Hepatocyte (in vitro differentiated cells): ENCODE results near the gene RHEX. TPM values are rescaled to one million over a fixed set of nuclear protein-coding genes. Genes with fewer than 3 reads are reported as not detected.

Experiments used
- DNase-seq: peaks from one replicate; pipeline ENCODE4 v3.0.0-alpha.2; 2016; ENCODE audit warnings: low spot score
- H2AFZ ChIP-seq: fragments of 200-600 bp; sonication (generic); 2 replicates; pipeline ENCODE4 v1.6.0; 2016; ENCODE audit warnings: antibody characterized with exemption, mild to moderate bottlenecking
- H3K27ac ChIP-seq: fragments of 200-600 bp; sonication (generic); 2 replicates; pipeline ENCODE4 v1.5.1; 2016; ENCODE audit warnings: mild to moderate bottlenecking
- H3K27me3 ChIP-seq: fragments of 200-600 bp; sonication (generic); 2 replicates; pipeline ENCODE4 v1.6.1; 2016
- H3K36me3 ChIP-seq: fragments of 200-600 bp; sonication (generic); replicated peaks from 2 replicates; pipeline ENCODE4 v1.5.1; 2016; ENCODE audit warnings: low read depth; ENCODE audit not compliant: insufficient read depth
- H3K4me1 ChIP-seq: fragments of 200-600 bp; sonication (generic); 2 replicates; pipeline ENCODE4 v1.5.1; 2016; ENCODE audit warnings: mild to moderate bottlenecking, moderate library complexity; ENCODE audit not compliant: insufficient read depth
- H3K4me2 ChIP-seq: fragments of 200-600 bp; sonication (generic); 2 replicates; pipeline ENCODE4 v1.6.0; 2016
- H3K4me3 ChIP-seq: fragments of 200-600 bp; sonication (generic); 2 replicates; pipeline ENCODE4 v1.5.1; 2016; ENCODE audit warnings: mild to moderate bottlenecking
- H3K79me2 ChIP-seq: fragments of 200-600 bp; sonication (generic); 2 replicates; pipeline ENCODE4 v1.6.0; 2017; ENCODE audit warnings: mild to moderate bottlenecking
- H3K9me2 ChIP-seq: fragments of 200-600 bp; sonication (generic); replicated peaks from 2 replicates; pipeline ENCODE4 v1.6.0; 2017; ENCODE audit warnings: mild to moderate bottlenecking; ENCODE audit not compliant: insufficient read depth
- H3K9me3 ChIP-seq: fragments of 200-600 bp; sonication (generic); 2 replicates; pipeline ENCODE4 v1.5.1; 2016; ENCODE audit warnings: low read depth, mild to moderate bottlenecking
- H4K20me1 ChIP-seq: fragments of 200-600 bp; sonication (generic); 2 replicates; pipeline ENCODE4 v1.6.0; 2016; ENCODE audit warnings: mild to moderate bottlenecking; ENCODE audit not compliant: insufficient read depth, poor library complexity, severe bottlenecking
- CTCF ChIP-seq: fragments of 200-600 bp; sonication (generic); IDR thresholded peaks from 2 replicates; pipeline ENCODE4 v1.5.1; 2016; ENCODE audit warnings: antibody characterized with exemption, mild to moderate bottlenecking; ENCODE audit not compliant: poor library complexity
- EZH2 ChIP-seq: fragments of 200-600 bp; sonication (generic); IDR thresholded peaks from 2 replicates; pipeline ENCODE4 v1.6.1; 2016; ENCODE audit warnings: antibody characterized with exemption, mild to moderate bottlenecking, borderline replicate concordance
- EZH2phosphoT487 ChIP-seq: fragments of 200-600 bp; sonication (generic); IDR thresholded peaks from one replicate; pipeline ENCODE4 v1.6.1; 2018; ENCODE audit warnings: antibody characterized with exemption, mild to moderate bottlenecking, low read depth, moderate library complexity; ENCODE audit not compliant: unreplicated experiment, severe bottlenecking
- WGBS: methylation state at CpG from one replicate; pipeline ENCODE4 v1.1.6; 2016; ENCODE audit warnings: low lambda C conversion rate; ENCODE audit errors: missing lambda C conversion rate; 5-methylcytosine and 5-hydroxymethylcytosine counted together
- polyA plus RNA-seq: library from polyadenylated mRNA; unstranded; fragments of >200 nt; fragmentation: Nextera tagmentation; extraction: Ambion mirVana; gene quantifications from 2 replicates; pipeline ENCODE4 v1.2.1, GENCODE V29; 2016
- total RNA-seq: library from RNA; depleted of rRNA; stranded (reverse); fragments of >200 nt; gene quantifications from 2 replicates; pipeline ENCODE4 v1.2.3, GENCODE V29; 2014

The RHEX gene
- total and polyA plus RNA-seq, 2 experiments from 2014 or later = 0.51 TPM; not detected in 1

GRCh38 chr1:206070627-206071304 lies 17.8 kb downstream of the RHEX start:
- no peak overlapping the region for H3K4me2 ChIP-seq
- no peaks in the 10 kb centered on the region for H3K9me2 ChIP-seq
- H3K27me3 ChIP-seq = no peaks in the 10 kb centered on the region
- H4K20me1 ChIP-seq = no peaks in the 10 kb centered on the region
- H3K36me3 ChIP-seq = no peaks in the 10 kb centered on the region
- H3K79me2 ChIP-seq = no peaks in the 10 kb centered on the region
- no peaks in the 10 kb centered on the region for H3K9me3 ChIP-seq
- DNase-seq = no peak
- 94% methylated on average over 9 of the region's 9 CpGs for WGBS
- H2AFZ ChIP-seq = no peak overlapping the region
- H3K27ac ChIP-seq = no peak overlapping the region
- no peak overlapping the region for H3K4me3 ChIP-seq
- peaks cover 5% of the 10 kb centered on the region for H3K4me1 ChIP-seq
- TF ChIP-seq CTCF = no peak
- TF ChIP-seq EZH2 = no peak
- no peak for TF ChIP-seq EZH2phosphoT487

DNA sequence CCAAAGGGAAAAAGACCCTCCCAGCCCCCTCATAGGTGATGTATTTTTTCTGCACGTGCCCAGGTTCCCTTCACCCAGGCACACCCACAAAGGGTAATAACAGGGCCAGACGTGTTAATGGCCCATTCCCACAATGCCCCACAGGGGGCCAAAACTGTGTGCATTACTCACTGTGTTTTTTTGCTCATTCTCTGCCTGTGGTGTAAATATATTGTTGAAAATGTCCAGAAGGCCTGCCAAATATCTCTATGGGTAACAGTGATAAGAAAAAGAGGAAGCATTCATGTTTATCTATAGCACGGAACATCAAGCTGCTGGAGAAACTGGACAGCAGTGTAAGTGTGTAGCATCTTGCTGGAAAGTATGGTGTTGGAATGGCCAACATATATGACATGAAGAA lies 21.9 kb downstream of the RHEX start:
- TF ChIP-seq CTCF (no peak), EZH2 (no peak), EZH2phosphoT487 (no peak)
- no peaks in the 10 kb centered on the region for H3K9me2 ChIP-seq
- H3K79me2 ChIP-seq = no peaks in the 10 kb centered on the region
- no peak for DNase-seq
- no peaks in the 10 kb centered on the region for H3K9me3 ChIP-seq
- no peaks in the 10 kb centered on the region for H3K27me3 ChIP-seq
- no peak overlapping the region for H2AFZ ChIP-seq
- no peaks in the 10 kb centered on the region for H3K4me1 ChIP-seq
- no peaks in the 10 kb centered on the region for H3K36me3 ChIP-seq
- no peaks in the 10 kb centered on the region for H4K20me1 ChIP-seq
- H3K4me2 ChIP-seq = no peak overlapping the region
- H3K27ac ChIP-seq = no peak overlapping the region
- no peak overlapping the region for H3K4me3 ChIP-seq
- WGBS = 40% methylated on average over 3 of the region's 3 CpGs

DNA sequence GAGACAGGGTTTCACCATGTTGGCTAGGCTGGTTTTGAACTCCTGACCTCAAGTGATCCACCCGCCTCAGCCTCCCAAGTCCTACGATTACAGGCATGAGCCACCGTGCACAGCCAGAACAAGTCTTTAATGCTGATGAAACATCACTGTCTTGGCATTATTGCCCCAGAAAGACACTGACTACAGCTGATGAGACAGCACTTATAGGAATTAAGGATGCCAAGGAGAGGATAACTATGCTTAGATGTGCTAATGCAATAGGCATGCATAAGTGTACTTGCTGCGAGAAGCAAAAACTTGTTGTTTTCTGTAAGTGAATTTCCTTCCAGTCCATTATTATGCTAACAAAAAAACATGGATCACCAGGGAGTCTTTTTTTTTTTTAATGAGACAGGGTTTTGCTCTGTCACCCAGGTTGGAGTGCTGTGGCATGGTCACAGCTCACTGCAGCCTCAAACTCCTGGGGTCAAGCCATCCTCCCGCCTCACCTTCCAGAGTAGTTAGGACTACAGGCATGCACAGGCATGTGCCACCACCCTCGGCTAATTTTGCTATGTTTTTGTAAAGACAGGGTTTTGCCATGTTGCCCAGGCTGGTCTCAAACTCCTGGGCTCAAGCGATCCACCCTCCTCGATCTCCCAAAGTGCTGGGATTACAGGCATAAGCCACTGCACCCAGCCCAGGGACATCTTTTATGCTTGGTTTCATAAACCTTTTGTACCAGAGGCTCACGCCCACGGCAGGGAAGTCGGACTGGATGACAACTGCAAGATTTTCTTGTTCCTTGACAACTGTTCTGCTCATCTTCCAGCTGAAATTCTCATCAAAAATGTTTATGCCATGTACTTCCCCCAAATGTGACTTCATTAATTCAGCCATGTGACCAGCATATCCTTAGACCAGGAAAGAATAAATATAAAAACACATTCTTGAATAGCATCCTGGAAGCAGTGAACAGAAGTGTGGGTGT lies 23.1 kb downstream of the RHEX start:
- Histone ChIP-seq H3K9me2 (no peaks in the 10 kb centered on the region), H3K9me3 (no peaks in the 10 kb centered on the region), H3K27me3 (no peaks in the 10 kb centered on the region), H3K4me3 (no peak overlapping the region), H4K20me1 (no peaks in the 10 kb centered on the region), H3K36me3 (no peaks in the 10 kb centered on the region), H2AFZ (no peak overlapping the region), H3K4me2 (no peak overlapping the region), H3K27ac (no peak overlapping the region), H3K79me2 (no peaks in the 10 kb centered on the region), H3K4me1 (no peaks in the 10 kb centered on the region)
- DNase-seq = peak; percentile 29
- no peak for TF ChIP-seq CTCF
- TF ChIP-seq EZH2 = no peak
- no peak for TF ChIP-seq EZH2phosphoT487
- WGBS = 79% methylated on average over 11 of the region's 11 CpGs
